GM21825 (cell line): Measurements from ENCODE around the gene CCDC88A.
"Not testable (repeated sequence)": the region's sequence is repeated elsewhere in the genome, so short reads cannot be mapped to it uniquely, and the experiment has no call there.

Experiments
- ATAC-seq: cut with Tn5 transposase; IDR thresholded peaks from one replicate; pipeline ENCODE4 v1.9.1; 2021; ENCODE audit warnings: mild to moderate bottlenecking, moderate library complexity; ENCODE audit not compliant: unreplicated experiment

Gene CCDC88A

GRCh38 chr2:55241582-55241981 lies 178.1 kb downstream of the CCDC88A start:
- ATAC-seq: not testable (repeated sequence)

DNA sequence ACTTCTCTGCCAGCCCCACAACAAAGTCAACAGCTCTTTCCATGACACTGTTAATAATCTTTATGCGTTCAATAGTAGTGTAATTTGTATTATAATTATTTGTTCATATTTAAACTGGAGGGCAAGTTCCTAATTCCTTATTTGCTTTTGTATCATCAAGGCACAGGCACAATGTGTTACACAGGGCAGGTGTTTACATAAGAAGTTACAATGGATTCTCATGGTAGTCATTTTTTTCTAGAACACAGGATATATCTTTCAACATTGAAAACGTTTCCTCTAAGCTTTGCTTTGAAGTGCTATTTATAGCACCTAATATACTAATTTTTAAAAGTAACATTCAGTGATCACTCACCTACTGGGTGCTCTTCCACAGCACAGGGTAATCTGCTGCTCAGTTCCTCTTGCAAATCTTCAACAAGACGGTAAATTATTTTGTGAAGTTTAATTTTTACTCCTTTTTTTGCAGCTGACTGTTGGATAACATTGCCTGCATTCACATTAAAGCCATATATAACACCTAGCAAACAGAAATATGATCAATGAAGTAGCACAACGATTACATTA lies 179.9 kb downstream of the CCDC88A start:
- no peak for ATAC-seq
